ENCODE results near the gene ZNF135.

Gene ZNF135

DNA sequence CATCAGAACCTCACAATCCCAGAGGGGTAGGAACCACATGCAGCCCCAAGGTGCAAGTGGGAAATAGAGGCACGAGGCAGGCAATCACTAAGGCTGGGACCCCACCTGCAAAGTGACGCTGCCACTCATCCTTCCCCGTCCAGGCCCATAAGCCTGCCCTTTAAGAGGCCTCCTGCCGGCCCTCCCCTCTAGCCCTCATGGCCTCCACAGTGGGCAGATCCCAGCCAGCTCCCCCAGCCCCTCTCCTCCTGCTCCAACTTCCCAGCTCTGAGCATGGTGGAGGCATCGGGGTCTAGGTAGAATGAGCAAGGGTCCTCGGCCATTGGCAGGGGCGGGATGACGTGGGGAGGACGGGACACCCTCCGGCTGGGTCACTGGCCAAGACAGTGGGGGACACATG, 36.2 kb downstream of the ZNF135 start:
- DNase-seq = no peak

GRCh38 chr19:58096884-58097283, 37.8 kb downstream of the ZNF135 start:
- no peak for DNase-seq

GRCh38 chr19:58097349-58097748, 38.3 kb downstream of the ZNF135 start:
- no peak for DNase-seq

DNA sequence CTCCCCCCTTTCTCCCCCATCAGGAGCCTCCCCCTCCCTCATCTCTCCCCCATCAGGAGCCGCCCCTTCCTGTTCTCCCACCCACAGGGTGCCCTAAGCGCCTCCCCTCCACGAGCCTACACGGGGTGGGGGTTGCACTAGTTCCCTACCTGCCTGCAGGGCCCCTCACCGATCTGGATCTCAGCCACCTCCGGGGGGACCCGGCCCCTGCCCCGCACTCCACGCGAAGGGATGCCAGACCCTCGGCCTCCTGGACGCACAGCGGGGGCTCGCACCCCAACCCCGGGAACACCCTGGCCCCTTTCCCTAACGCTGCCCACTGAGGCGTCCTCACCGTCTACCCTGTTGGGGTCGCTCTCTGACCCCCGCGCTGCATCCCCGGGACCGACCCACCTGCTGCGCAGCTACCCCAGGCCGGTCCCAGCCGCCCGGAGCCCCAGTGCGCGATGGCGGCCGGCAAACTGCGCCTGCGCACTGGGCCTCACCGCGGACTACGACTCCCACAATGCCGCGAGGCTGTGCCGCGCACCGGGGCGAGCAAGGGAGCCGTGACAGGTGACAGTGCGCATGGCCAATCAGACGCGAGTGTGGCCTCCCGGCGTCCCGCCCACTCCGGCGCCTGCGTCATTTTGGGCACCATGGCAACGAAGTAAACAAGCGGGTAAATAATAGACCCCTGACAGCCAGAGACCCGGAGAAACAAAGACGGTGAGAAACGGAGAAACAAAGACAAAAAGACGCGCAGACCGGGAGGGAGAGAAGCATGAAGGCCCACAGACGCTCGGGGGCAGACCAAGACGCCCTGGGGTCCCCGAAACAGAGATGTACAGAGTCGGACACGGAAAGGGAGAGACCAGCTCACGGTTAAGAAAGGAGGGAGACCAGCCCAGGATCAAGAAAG, 38.9 kb downstream of the ZNF135 start, which contains the start of gene ZSCAN18:
Gene ZSCAN18 (minus strand): TSS at position 451 of the 901 bp plus-strand sequence. CDS start 7,964 bp downstream, outside the sequence.
- no peak for DNase-seq

GRCh38 chr19:58098682-58098998, 39.6 kb downstream of the ZNF135 start:
- no peak for DNase-seq

- no peak for DNase-seq
Measured at GRCh38 chr19:58107778-58108545, 48.9 kb downstream of the ZNF135 start.

DNA sequence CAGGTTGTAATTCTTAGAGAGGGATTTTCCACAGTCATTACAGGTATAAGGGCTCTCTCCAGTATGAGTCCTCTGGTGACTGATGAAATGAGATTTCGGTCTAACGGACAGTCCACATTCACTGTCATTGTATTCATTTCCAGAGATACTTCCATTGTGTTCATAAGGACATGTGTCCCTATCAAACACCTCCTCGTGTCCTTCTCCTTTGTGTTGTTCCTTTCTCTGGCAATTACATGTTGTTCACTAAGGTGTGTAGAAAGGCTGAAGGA, 49.4 kb downstream of the ZNF135 start:
- DNase-seq = no peak

DNA sequence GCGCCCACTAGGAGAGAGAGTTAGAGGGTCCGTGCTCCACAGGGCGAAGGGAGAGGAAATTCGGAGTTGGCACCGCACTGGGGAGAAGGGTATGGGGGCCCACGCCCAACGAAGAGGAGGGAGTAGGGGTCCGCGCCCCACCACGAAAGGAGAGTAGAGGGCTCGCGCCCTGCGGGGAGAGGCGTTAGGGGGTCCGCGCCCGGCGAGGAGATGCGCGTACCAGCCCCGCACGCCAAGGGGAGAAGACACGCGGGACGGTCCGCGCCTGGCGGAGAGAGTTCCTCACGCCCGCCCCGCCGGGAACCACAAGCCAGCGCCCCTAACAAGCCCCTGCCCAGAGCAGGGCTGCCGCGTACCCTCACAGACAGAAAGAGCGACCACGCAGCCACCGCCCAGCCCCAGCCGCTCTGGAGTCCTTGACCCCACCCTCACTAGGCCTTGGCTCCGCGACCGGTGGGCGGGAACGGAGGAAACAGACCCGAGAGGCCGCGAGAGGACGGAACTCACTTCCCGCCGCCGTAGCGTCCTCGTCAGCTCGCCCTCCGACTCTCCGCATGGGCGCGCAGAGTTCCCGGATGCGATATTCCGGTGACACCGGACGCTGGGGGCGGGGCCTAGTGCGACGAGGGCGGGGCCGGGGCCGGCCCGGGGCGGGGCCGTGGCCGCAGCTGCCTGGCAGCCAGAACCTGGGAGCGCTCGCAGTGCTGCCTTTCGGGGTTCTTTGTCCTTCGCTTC, 58.9 kb downstream of the ZNF135 start:
- DNase-seq = no peak

GRCh38 chr19:58118979-58119733, 60.1 kb downstream of the ZNF135 start:
- DNase-seq = no peak

Data from HCEC 1CT (cell line).